GM12864 (cell line): ENCODE data around the gene PODXL2.

Source experiments
- DNase-seq: peaks from one replicate; pipeline ENCODE4 v3.0.0-alpha.2; 2011; ENCODE audit warnings: low read depth
- H3K4me3 ChIP-seq: 2 replicates; pipeline ENCODE4 v1.5.1; 2011; ENCODE audit warnings: mild to moderate bottlenecking, low read depth, low read length, control low read depth
- TF ChIP-seq, protein P1 (sequence below): IDR thresholded peaks from 2 replicates; pipeline ENCODE4 v1.5.1; 2011; ENCODE audit warnings: low read depth, mild to moderate bottlenecking, moderate library complexity, low read length, control low read depth, inconsistent platforms; ENCODE audit errors: missing control alignments

PODXL2 gene

DNA sequence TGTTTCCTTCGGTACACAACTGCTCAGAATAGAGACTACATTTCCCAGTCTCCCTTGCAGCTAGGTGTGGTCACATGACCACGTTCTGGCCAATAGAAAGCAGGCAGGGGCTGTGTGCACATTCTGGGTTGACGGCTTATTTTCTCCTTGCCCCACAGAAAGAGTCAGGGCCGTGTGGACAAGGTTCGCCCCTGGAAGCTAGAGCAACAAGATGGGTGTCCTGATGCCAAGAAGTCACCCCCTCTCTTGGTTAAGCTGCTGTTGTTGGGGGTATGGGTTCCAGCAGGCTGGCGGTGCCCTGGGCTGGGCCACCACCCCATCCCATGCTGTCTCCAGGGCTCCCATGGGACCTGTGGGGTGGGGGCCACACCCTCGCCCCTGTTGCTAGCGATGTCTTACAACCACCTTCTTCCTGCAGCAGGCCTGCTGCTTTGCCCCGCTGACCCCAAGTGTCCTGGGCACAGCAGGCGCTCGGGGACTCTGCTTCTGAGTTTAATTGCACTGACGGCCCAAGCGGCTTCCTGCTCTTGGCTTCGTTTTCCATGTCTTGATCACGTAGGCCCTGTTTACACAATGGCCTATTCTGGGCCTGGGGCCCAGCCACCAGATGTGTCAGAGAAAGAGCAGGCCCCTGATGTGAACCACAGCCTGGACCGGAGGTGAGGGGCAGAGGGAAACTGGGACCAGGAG, 68.7 kb downstream of the PODXL2 start:
- H3K4me3 ChIP-seq, result no peak overlapping the region
- TF ChIP-seq, protein P1, sequence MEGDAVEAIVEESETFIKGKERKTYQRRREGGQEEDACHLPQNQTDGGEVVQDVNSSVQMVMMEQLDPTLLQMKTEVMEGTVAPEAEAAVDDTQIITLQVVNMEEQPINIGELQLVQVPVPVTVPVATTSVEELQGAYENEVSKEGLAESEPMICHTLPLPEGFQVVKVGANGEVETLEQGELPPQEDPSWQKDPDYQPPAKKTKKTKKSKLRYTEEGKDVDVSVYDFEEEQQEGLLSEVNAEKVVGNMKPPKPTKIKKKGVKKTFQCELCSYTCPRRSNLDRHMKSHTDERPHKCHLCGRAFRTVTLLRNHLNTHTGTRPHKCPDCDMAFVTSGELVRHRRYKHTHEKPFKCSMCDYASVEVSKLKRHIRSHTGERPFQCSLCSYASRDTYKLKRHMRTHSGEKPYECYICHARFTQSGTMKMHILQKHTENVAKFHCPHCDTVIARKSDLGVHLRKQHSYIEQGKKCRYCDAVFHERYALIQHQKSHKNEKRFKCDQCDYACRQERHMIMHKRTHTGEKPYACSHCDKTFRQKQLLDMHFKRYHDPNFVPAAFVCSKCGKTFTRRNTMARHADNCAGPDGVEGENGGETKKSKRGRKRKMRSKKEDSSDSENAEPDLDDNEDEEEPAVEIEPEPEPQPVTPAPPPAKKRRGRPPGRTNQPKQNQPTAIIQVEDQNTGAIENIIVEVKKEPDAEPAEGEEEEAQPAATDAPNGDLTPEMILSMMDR, result no peak
- DNase-seq, result peak; percentile 26

DNA sequence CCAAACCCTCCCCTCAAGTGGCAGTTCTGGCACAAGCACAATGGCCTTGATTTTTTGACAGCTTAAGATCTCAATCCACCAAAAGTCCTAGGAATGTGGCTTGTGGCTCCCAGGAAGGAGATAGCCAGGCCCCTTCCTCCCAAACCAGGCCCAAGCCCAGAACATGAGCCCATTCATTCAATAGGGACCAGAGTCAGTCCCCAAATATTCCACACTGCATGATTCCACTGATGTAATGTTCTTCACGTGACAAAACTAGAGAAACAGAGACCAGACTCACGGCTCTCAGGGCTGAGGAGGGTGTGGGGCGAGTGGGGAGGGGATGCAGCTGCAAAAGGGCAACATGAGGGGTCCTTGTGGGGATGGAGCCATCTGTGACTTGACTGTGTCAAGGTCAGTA, 69.3 kb downstream of the PODXL2 start:
- DNase-seq, result no peak
- TF ChIP-seq, protein P1, result no peak

GRCh38 chr3:127698691-127699415, 69.9 kb downstream of the PODXL2 start:
- no peak overlapping the region for H3K4me3 ChIP-seq
- TF ChIP-seq, protein P1, result no peak
- DNase-seq, result no peak

More for the DNA sequence above, 69.3 kb downstream of the PODXL2 start:
- no peak overlapping the region for H3K4me3 ChIP-seq

DNA sequence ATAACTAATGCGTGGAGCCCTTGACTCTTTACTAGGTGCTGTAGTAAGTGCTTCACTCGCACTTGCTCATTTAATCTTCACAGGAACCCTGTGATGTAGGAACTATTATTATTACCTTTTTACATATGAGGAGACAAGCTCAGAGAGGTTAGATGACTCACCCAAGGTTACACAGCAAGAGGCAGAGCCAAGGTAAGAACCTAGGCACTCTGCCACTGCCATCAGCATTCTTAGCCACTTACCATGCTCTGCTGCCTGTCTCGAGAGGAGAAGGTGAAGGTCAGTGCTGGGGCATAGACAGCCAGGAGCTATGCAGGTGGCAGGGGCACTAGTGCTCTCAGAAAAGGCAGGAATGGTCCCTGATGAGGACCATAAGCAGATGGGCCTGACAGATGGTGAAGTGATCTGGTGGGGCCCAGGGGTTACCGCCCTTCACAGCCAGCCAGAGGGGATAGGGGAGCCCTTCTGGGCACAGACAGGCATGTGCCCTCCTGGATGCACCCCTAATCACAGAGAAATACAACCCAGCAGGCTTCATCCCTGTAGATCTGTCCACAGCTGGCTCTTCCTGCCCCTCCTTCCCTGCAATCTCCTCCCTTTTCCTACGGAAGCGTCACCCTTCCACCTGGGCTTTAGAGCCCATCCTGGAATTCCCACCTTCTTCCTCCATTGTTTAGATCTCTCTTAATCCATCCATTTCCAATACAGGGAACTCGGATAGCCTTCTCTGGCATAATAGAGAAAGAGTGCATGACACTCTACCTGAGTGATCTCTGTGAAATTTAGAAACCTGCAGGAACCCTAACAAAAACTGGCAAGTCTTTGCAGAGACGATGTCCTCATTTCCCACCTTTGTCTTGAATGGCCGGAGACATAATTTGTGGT, 70.7 kb downstream of the PODXL2 start:
- H3K4me3 ChIP-seq, result no peak overlapping the region
- TF ChIP-seq, protein P1, result no peak
- no peak for DNase-seq

GRCh38 chr3:127700406-127700805, 71.4 kb downstream of the PODXL2 start:
- TF ChIP-seq, protein P1, result no peak
- no peak overlapping the region for H3K4me3 ChIP-seq
- no peak for DNase-seq

DNA sequence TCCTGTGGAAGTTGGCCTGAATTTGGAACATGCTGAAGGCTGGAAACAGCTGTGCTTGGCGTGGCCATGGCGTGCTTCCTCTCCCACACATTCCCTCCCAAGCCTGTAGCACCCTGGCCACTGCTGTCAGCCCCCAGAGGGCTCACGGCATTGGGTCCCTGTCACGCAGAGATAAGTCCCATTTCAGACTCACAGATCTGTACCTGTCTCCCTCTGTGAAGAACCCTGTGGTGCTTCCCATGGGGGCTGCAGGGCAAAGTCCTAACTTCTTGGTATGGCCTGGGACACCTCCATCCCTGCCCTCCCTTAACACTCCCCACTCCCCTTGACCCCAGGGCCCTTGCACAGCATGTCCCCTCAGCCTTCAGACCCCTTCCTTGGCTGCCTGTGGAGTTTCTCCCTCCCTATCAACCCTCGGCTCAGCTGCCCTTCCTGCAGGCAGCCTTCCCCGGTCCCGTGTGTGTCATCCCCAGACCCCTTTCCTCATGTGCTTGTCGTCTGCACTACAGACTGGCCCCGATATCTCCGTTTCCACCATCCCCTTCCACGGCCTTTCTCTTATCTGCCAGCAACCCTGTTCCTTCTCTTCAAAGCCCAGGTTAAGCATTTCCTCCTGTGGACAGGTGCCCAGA, 72.4 kb downstream of the PODXL2 start:
- DNase-seq, result no peak
- TF ChIP-seq, protein P1, result no peak
- no peak overlapping the region for H3K4me3 ChIP-seq
